ENCODE measurements around the gene AKR1C4. TPM values are rescaled to one million over a fixed set of nuclear protein-coding genes. Genes with fewer than 3 reads are reported as not detected.

The AKR1C4 gene
- not detected for total RNA-seq

GRCh38 chr10:5196702-5197113 lies at the start of gene AKR1C4:
TSS of gene AKR1C4 (plus strand) at chr10:5196837. CDS start at chr10:5196868, 31 bp downstream.

GRCh38 chr10:5184987-5185775 lies 11.5 kb upstream of the AKR1C4 start, which contains the start of gene AKR1C8:
TSS of gene AKR1C8 (minus strand) at chr10:5185150. CDS start at chr10:5185104, 46 bp downstream.

Other genes with a start within 250 kb of the AKR1C4 start
- 1 to 10 TPM in 1 of 2 donors, under 1 TPM in 1; 0.67 to 1.7 TPM for gene AKR1C1, start 233.4 kb upstream of the AKR1C4 start, total RNA-seq
- under 1 TPM; under 0.01 to 0.33 TPM for gene AKR1C2, start 193.0 kb upstream of the AKR1C4 start, total RNA-seq
- gene AKR1C3, start 102.4 kb upstream of the AKR1C4 start, total RNA-seq = under 1 TPM in 1 of 2 donors, not detected in 1; 0.33 TPM
- gene AKR1C8, start 11.7 kb upstream of the AKR1C4 start, total RNA-seq = not detected
- gene UCN3, start 168.1 kb downstream of the AKR1C4 start, total RNA-seq = not detected
- not detected for gene TUBAL3, start 208.0 kb downstream of the AKR1C4 start, total RNA-seq
- gene NET1, start 215.7 kb downstream of the AKR1C4 start, total RNA-seq = 10 to 100 TPM in 1 of 2 donors, 1 to 10 TPM in 1; 9.6 to 19.3 TPM